GM12878 (cell line): ENCODE measurements around the gene SULT2B1. TPM values are rescaled to one million over a fixed set of nuclear protein-coding genes. Genes with fewer than 3 reads are reported as not detected.

Source experiments
- ATAC-seq: fragments of 200-7000 bp; cut with Tn5 transposase; 3 replicates; pipeline ENCODE4 v1.9.1; 2020; ENCODE audit warnings: mild to moderate bottlenecking, moderate library complexity
- BruUV-seq: library from RNA; stranded (reverse); fragments of 400-500 nt; replicated peaks from 2 replicates; lab custom pipeline; 2021; lab: Mats Ljungman, UMichigan
- CTCF ChIA-PET: fragments of 300-600 bp; sonication (Branson Sonifier 250); formaldehyde crosslinking; extraction: SDS; loops from one replicate; lab custom pipeline; 2021; ENCODE audit warnings: inconsistent platforms; lab: Yijun Ruan, JAX
- POLR2A ChIA-PET: fragments of 350-600 bp; formaldehyde crosslinking; extraction: SDS; loops from one replicate; lab custom pipeline; 2021; ENCODE audit warnings: inconsistent platforms; lab: Charles Lee
- RAD21 ChIA-PET: fragments of 300-600 bp; sonication (Branson Sonifier 250); formaldehyde crosslinking; loops from one replicate; lab custom pipeline; 2023; ENCODE audit warnings: antibody characterized with exemption; ENCODE audit not compliant: unreplicated experiment; lab: Charles Lee
- SMC1A ChIA-PET: fragments of 300-600 bp; sonication (Branson Sonifier 250); formaldehyde crosslinking; loops from one replicate; lab custom pipeline; 2023; ENCODE audit not compliant: unreplicated experiment, uncharacterized antibody; lab: Charles Lee
- DNase-seq: peaks from one replicate; pipeline ENCODE4 v3.0.0-alpha.2; 2011; ENCODE audit warnings: low read depth, low spot score
- FAIRE-seq: peaks from 3 replicates; lab custom pipeline; 2011; peaks lifted over from hg19 to GRCh38; lab: Jason Lieb, UNC
- H2AFZ ChIP-seq: 2 replicates; pipeline ENCODE4 v1.6.0; 2011; ENCODE audit warnings: low read depth, low read length, control low read depth; ENCODE audit not compliant: control insufficient read depth
- H3K27ac ChIP-seq: 2 replicates; pipeline ENCODE4 v1.5.1; 2011; ENCODE audit warnings: control low read depth; ENCODE audit not compliant: control insufficient read depth, insufficient read depth
- H3K27me3 ChIP-seq, 2 experiments: replicated peaks in 1 of 2; 2 replicates each; pipeline versions ENCODE4 v1.6.0 to v1.6.1; 2011; ENCODE audit warnings: low read length in 1 of 2; ENCODE audit not compliant: control insufficient read depth in 2 of 2, insufficient read depth in 2 of 2
- H3K36me3 ChIP-seq, 2 experiments: 2 replicates each; pipeline ENCODE4 v1.5.1; 2011; ENCODE audit warnings: low read length in 1 of 2; ENCODE audit not compliant: control insufficient read depth in 2 of 2, insufficient read depth in 2 of 2
- H3K4me1 ChIP-seq: 2 replicates; pipeline ENCODE4 v1.6.1; 2011; ENCODE audit warnings: mild to moderate bottlenecking, low read length, moderate library complexity, mixed read lengths; ENCODE audit not compliant: control insufficient read depth, insufficient read depth
- H3K4me2 ChIP-seq: 2 replicates; pipeline ENCODE4 v1.6.0; 2011; ENCODE audit warnings: control low read depth; ENCODE audit not compliant: control insufficient read depth, insufficient read depth
- H3K4me3 ChIP-seq: fragments of 200-600 bp; sonication (generic); 2 replicates; pipeline ENCODE4 v1.5.1; 2016
- H3K79me2 ChIP-seq: 2 replicates; pipeline ENCODE4 v1.6.0; 2011; ENCODE audit warnings: low read length; ENCODE audit not compliant: control insufficient read depth, insufficient read depth
- H3K9ac ChIP-seq: 2 replicates; pipeline ENCODE4 v1.8.0; 2011; ENCODE audit warnings: low read length, control low read depth, mixed read lengths; ENCODE audit not compliant: control insufficient read depth, insufficient read depth
- H3K9me3 ChIP-seq: replicated peaks from 3 replicates; pipeline ENCODE4 v1.5.1; 2011; ENCODE audit warnings: mild to moderate bottlenecking, low read length; ENCODE audit not compliant: control insufficient read depth, insufficient read depth
- H4K20me1 ChIP-seq: 2 replicates; pipeline ENCODE4 v1.6.0; 2011; ENCODE audit not compliant: control insufficient read depth, insufficient read depth
- BACH1 ChIP-seq: fragments of 450-650 bp; IDR thresholded peaks from 2 replicates; pipeline ENCODE4 v1.6.1; 2017; ENCODE audit warnings: mild to moderate bottlenecking, borderline replicate concordance
- BCL11A ChIP-seq: IDR thresholded peaks from 2 replicates; pipeline ENCODE4 v1.6.1; 2011; ENCODE audit warnings: low read depth, low read length
- BMI1 ChIP-seq: fragments of 450-650 bp; IDR thresholded peaks from 2 replicates; pipeline ENCODE4 v1.6.1; 2016; ENCODE audit warnings: mild to moderate bottlenecking, moderate library complexity, borderline replicate concordance
- CEBPB ChIP-seq, 2 experiments: fragments of 150-350 bp in 1 of 2; IDR thresholded peaks; 2 replicates each; pipeline ENCODE4 v1.6.1; 2012 to 2014; ENCODE audit warnings: low read depth in 2 of 2, low read length in 2 of 2, borderline replicate concordance in 1 of 2, inconsistent platforms in 1 of 2
- CHD1 ChIP-seq: IDR thresholded peaks from 2 replicates; pipeline ENCODE4 v1.6.1; 2012; ENCODE audit warnings: low read depth, low read length, improper control_type of control experiment
- HCFC1 ChIP-seq: fragments of 150-350 bp; IDR thresholded peaks from 2 replicates; pipeline ENCODE4 v1.6.1; 2014; ENCODE audit warnings: low read length
- IKZF1 ChIP-seq: fragments of 450-650 bp; conservative IDR thresholded peaks from 2 replicates; pipeline ENCODE4 v1.6.1; 2017; ENCODE audit warnings: antibody characterized with exemption, mild to moderate bottlenecking
- IRF4 ChIP-seq: IDR thresholded peaks from 2 replicates; pipeline ENCODE4 v1.6.1; 2011; ENCODE audit warnings: low read depth, low read length
- JUNB ChIP-seq: IDR thresholded peaks from 2 replicates; pipeline ENCODE4 v1.6.1; 2016; ENCODE audit warnings: antibody characterized with exemption, mild to moderate bottlenecking
- JUND ChIP-seq: IDR thresholded peaks from 2 replicates; pipeline ENCODE4 v1.6.1; 2012; ENCODE audit warnings: low read depth, mild to moderate bottlenecking, low read length, improper control_type of control experiment, moderate library complexity
- MXI1 ChIP-seq: fragments of 150-350 bp; IDR thresholded peaks from 2 replicates; pipeline ENCODE4 v1.6.1; 2011; ENCODE audit warnings: low read depth, mild to moderate bottlenecking, inconsistent platforms, low read length, improper control_type of control experiment
- POLR2A ChIP-seq: IDR thresholded peaks from 2 replicates; pipeline ENCODE4 v1.6.1; 2011; ENCODE audit warnings: low read depth, mild to moderate bottlenecking, low read length
- RUNX3 ChIP-seq: IDR thresholded peaks from 2 replicates; pipeline ENCODE4 v1.6.1; 2012; ENCODE audit warnings: low read length, inconsistent platforms
- SMARCA5 ChIP-seq: fragments of 450-650 bp; IDR thresholded peaks from 2 replicates; pipeline ENCODE4 v1.6.1; 2017; ENCODE audit warnings: mild to moderate bottlenecking
- SPI1 ChIP-seq: IDR thresholded peaks from 2 replicates; pipeline ENCODE4 v1.6.1; 2011; ENCODE audit warnings: low read depth, mild to moderate bottlenecking, low read length, moderate library complexity, borderline replicate concordance; ENCODE audit not compliant: insufficient read depth
- TAF1 ChIP-seq: IDR thresholded peaks from 2 replicates; pipeline ENCODE4 v1.6.1; 2011; ENCODE audit warnings: mild to moderate bottlenecking, low read depth, low read length, borderline replicate concordance
- TCF3 ChIP-seq: IDR thresholded peaks from 2 replicates; pipeline ENCODE4 v1.6.1; 2012; ENCODE audit warnings: low read depth, mild to moderate bottlenecking, low read length, borderline replicate concordance; ENCODE audit not compliant: insufficient read depth
- YY1 ChIP-seq: IDR thresholded peaks from 2 replicates; pipeline ENCODE4 v1.6.1; 2011; ENCODE audit warnings: low read depth, mild to moderate bottlenecking, low read length
- WGBS: methylation state at CpG from one replicate; pipeline ENCODE4 v1.1.6; 2016; ENCODE audit warnings: low lambda C conversion rate; ENCODE audit not compliant: insufficient replicate concordance, insufficient coverage; ENCODE audit errors: missing lambda C conversion rate; 5-methylcytosine and 5-hydroxymethylcytosine counted together
- in situ Hi-C: fragments of 300-500 bp; cut with MboI; formaldehyde crosslinking; loops from 9 replicates; pipeline ENCODE4 v1.14.3; 2018; ENCODE audit warnings: mixed read lengths
- intact Hi-C: fragments of 100-400 bp; cut with micrococcal nuclease; formaldehyde crosslinking; loops from one replicate; pipeline ENCODE4 v1.14.2; 2022; ENCODE audit not compliant: unreplicated experiment
- polyA plus RNA-seq, 11 experiments: library from polyadenylated mRNA; depleted of rRNA in 4 of 11; unstranded in 6 of 11; stranded (reverse) in 5 of 11; fragments of >200 nt; fragmentation: Nextera tagmentation in 4 of 11; fragmentation: Illumina TruSeq in 1 of 11; extraction: Ambion mirVana in 4 of 11; extraction: Trizol in 1 of 11; gene quantifications; 1 replicate in 1 of 11; 2 replicates in 10 of 11; pipeline versions ENCODE4 v1.2.1 to v1.2.3, GENCODE V29; 2011 to 2016; ENCODE audit warnings: inconsistent platforms in 2 of 11, missing spikeins in 2 of 11, low read depth in 1 of 11
- total RNA-seq, 4 experiments: library from RNA; depleted of rRNA in 3 of 4; stranded (reverse); fragments of >200 nt in 3 of 4; fragmentation: Illumina TruSeq in 1 of 4; extraction: Trizol in 1 of 4; gene quantifications; 2 replicates each; pipeline versions ENCODE4 v1.2.1 to v1.2.3, GENCODE V29; 2013 to 2021
- TF ChIP-seq, protein P1 (sequence below): fragments of 450-650 bp; IDR thresholded peaks from 2 replicates; pipeline ENCODE4 v1.6.1; 2017; ENCODE audit warnings: mild to moderate bottlenecking
- TF ChIP-seq, protein P2 (sequence below): fragments of 450-650 bp; IDR thresholded peaks from 2 replicates; pipeline ENCODE4 v1.6.1; 2016; ENCODE audit warnings: mild to moderate bottlenecking, moderate library complexity, borderline replicate concordance

Gene SULT2B1
- total and polyA plus RNA-seq, 10 of the 15 experiments (the other 5 are each of a cell fraction or from before 2014, with no cell fraction given): 0.11 to 0.14 TPM; not detected in 8

DNA sequence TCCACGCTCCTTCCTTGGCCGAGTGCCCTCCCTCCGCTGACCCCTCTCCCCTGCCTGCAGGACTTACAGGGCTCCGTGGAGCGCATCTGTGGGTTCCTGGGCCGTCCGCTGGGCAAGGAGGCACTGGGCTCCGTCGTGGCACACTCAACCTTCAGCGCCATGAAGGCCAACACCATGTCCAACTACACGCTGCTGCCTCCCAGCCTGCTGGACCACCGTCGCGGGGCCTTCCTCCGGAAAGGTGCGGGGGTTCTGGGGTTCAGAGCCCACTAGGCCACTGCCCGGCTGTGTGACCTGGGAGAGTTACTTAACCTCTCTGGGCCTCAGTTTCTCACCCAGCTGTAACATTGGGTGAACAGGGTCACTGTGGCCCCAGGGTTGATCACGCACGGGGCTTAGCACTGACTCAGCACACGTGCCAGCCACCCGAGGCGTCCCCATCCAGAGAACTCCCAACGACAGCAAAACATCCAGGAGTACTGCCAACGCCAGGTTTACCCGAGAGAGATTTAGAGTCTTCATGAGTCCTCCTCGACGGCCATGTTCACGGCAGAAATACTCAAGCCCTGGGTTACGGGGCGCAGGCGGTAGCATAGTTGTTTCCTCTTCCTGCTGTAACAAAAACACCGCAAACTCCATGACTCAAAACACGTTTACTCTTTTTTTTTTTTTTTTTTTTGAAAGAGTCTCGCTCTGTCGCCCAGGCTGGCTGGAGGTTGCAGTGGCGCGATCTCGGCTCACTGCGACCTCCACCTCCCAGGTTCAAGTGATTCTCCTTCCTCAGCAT, 44.9 kb downstream of the SULT2B1 start:
- BruUV-seq: no TSS peak
- H3K27ac ChIP-seq: no peak overlapping the region
- SMC1A ChIA-PET: no interaction called here
- no peak overlapping the region; the same call in 1 of the 2 replicates for H3K9ac ChIP-seq
- RAD21 ChIA-PET: interaction anchor here (0.6 kb wide), 1 partner anchor 1135 kb away, joined by 3 read pairs; no protein-coding TSS in a partner anchor
- H3K4me3 ChIP-seq: peak overlapping the region; percentile 60; the same call in 1 of the 2 replicates
- in situ Hi-C loops (no loop called here), intact Hi-C loops (no loop called here)
- DNase-seq (no peak), ATAC-seq (peak; percentile 80), FAIRE-seq (no peak)
- WGBS: 42% methylated on average over 38 of the region's 39 CpGs
- no peaks in the 10 kb centered on the region for H4K20me1 ChIP-seq
- CTCF ChIA-PET: no interaction called here
- peak overlapping the region; percentile 94 for H2AFZ ChIP-seq
- POLR2A ChIA-PET: interaction anchor here (0.6 kb wide), 1 partner anchor 14 kb away, joined by 3 read pairs; no protein-coding TSS in a partner anchor
- H3K36me3 ChIP-seq: no peaks in the 10 kb centered on the region
- H3K9me3 ChIP-seq: no peaks in the 10 kb centered on the region
- H3K4me2 ChIP-seq: peak overlapping the region; percentile 69
- H3K27me3 ChIP-seq: peaks cover 0 to 2% of the 10 kb centered on the region in 2 experiments; a peak in 1 of 4 replicates
- no peaks in the 10 kb centered on the region; the same call in 1 of the 2 replicates for H3K79me2 ChIP-seq
- H3K4me1 ChIP-seq: peaks cover 6% of the 10 kb centered on the region; the same call in 1 of the 2 replicates
- TF ChIP-seq TCF3: no peak
- TF ChIP-seq RUNX3: peak; percentile 62
- TF ChIP-seq, protein P1, sequence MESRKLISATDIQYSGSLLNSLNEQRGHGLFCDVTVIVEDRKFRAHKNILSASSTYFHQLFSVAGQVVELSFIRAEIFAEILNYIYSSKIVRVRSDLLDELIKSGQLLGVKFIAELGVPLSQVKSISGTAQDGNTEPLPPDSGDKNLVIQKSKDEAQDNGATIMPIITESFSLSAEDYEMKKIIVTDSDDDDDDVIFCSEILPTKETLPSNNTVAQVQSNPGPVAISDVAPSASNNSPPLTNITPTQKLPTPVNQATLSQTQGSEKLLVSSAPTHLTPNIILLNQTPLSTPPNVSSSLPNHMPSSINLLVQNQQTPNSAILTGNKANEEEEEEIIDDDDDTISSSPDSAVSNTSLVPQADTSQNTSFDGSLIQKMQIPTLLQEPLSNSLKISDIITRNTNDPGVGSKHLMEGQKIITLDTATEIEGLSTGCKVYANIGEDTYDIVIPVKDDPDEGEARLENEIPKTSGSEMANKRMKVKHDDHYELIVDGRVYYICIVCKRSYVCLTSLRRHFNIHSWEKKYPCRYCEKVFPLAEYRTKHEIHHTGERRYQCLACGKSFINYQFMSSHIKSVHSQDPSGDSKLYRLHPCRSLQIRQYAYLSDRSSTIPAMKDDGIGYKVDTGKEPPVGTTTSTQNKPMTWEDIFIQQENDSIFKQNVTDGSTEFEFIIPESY: no peak
- TF ChIP-seq BACH1: no peak
- no peak for TF ChIP-seq SMARCA5
- TF ChIP-seq JUNB: peak; percentile 72
- TF ChIP-seq IRF4: 0 out of 2 replicates have a peak, but pooled peaks have one; percentile 21
- TF ChIP-seq SPI1: no peak
- TF ChIP-seq CHD1: no peak
- peak; percentile 48 for TF ChIP-seq POLR2A
- TF ChIP-seq TAF1: peak; percentile 49; the same call in 1 of the 2 replicates
- TF ChIP-seq HCFC1: no peak
- TF ChIP-seq JUND: no peak
- no peak for TF ChIP-seq MXI1
- TF ChIP-seq IKZF1: 0 out of 2 replicates have a peak, but pooled peaks have one; percentile 16
- no peak for TF ChIP-seq CEBPB (IDR thresholded peaks at IDR 0.05; ENCODE audit: borderline replicate concordance in 1 of 2, low read depth in 2 of 2, low read length in 2 of 2)
- TF ChIP-seq, protein P2, sequence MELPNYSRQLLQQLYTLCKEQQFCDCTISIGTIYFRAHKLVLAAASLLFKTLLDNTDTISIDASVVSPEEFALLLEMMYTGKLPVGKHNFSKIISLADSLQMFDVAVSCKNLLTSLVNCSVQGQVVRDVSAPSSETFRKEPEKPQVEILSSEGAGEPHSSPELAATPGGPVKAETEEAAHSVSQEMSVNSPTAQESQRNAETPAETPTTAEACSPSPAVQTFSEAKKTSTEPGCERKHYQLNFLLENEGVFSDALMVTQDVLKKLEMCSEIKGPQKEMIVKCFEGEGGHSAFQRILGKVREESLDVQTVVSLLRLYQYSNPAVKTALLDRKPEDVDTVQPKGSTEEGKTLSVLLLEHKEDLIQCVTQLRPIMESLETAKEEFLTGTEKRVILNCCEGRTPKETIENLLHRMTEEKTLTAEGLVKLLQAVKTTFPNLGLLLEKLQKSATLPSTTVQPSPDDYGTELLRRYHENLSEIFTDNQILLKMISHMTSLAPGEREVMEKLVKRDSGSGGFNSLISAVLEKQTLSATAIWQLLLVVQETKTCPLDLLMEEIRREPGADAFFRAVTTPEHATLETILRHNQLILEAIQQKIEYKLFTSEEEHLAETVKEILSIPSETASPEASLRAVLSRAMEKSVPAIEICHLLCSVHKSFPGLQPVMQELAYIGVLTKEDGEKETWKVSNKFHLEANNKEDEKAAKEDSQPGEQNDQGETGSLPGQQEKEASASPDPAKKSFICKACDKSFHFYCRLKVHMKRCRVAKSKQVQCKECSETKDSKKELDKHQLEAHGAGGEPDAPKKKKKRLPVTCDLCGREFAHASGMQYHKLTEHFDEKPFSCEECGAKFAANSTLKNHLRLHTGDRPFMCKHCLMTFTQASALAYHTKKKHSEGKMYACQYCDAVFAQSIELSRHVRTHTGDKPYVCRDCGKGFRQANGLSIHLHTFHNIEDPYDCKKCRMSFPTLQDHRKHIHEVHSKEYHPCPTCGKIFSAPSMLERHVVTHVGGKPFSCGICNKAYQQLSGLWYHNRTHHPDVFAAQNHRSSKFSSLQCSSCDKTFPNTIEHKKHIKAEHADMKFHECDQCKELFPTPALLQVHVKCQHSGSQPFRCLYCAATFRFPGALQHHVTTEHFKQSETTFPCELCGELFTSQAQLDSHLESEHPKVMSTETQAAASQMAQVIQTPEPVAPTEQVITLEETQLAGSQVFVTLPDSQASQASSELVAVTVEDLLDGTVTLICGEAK: peak; percentile 21; the same call in 1 of the 2 replicates
- TF ChIP-seq BMI1: no peak
- no peak for TF ChIP-seq BCL11A
- peak; percentile 74 for TF ChIP-seq YY1
